K562 (cell line): ENCODE results near the gene IRF5. TPM values are rescaled to one million over a fixed set of nuclear protein-coding genes. Genes with fewer than 3 reads are reported as not detected.

Experiments
- ATAC-seq: fragments of 200-7000 bp; cut with Tn5 transposase; 3 replicates; pipeline ENCODE4 v1.9.1; 2020; ENCODE audit warnings: moderate library complexity
- BruUV-seq: library from RNA; stranded (reverse); fragments of 400-500 nt; replicated peaks from 2 replicates; lab custom pipeline; 2021; lab: Mats Ljungman, UMichigan
- CTCF ChIA-PET: fragments of 300-600 bp; formaldehyde crosslinking; extraction: SDS; loops from one replicate; lab custom pipeline; 2021; ENCODE audit warnings: low intra/inter-chr PET ratio; lab: Yijun Ruan, JAX
- POLR2A ChIA-PET: fragments of 300-600, 350-650 bp; sonication (Branson Sonifier 250); formaldehyde crosslinking; extraction: SDS; loops from one replicate; lab custom pipeline; 2021; ENCODE audit warnings: antibody characterized with exemption, inconsistent platforms; lab: Yijun Ruan, JAX
- DNase-seq, 4 experiments: peaks; one replicate each; pipeline versions ENCODE4 v3.0.0 to v3.0.0-alpha.2; 2011 to 2018; ENCODE audit warnings: low spot score in 3 of 4, mixed read lengths in 3 of 4; ENCODE audit errors: extremely low read depth in 1 of 4
- FAIRE-seq: peaks from 2 replicates; lab custom pipeline; 2011; peaks lifted over from hg19 to GRCh38; lab: Jason Lieb, UNC
- H2AFZ ChIP-seq: 2 replicates; pipeline ENCODE4 v1.6.0; 2011; ENCODE audit warnings: low read depth, low read length, control low read depth, inconsistent platforms
- H3K27ac ChIP-seq: fragments of 200-600 bp; 3 replicates; pipeline ENCODE4 v1.8.0; 2011; ENCODE audit warnings: low read depth, mild to moderate bottlenecking, control low read depth, inconsistent platforms, low read length, moderate library complexity, mixed read lengths; ENCODE audit errors: extremely low read depth
- H3K27me3 ChIP-seq, 2 experiments: fragments of 300-600 bp in 1 of 2; 2 replicates in 1 of 2; 3 replicates in 1 of 2; pipeline versions ENCODE4 v1.6.0 to v1.8.0; 2011; ENCODE audit warnings: inconsistent platforms in 2 of 2, low read length in 2 of 2, mild to moderate bottlenecking in 1 of 2, mixed read lengths in 1 of 2, moderate library complexity in 1 of 2; ENCODE audit not compliant: control insufficient read depth in 2 of 2, insufficient read depth in 2 of 2
- H3K36me3 ChIP-seq: fragments of 300-600 bp; 3 replicates; pipeline ENCODE4 v1.8.0; 2011; ENCODE audit warnings: mild to moderate bottlenecking, low read length, inconsistent platforms; ENCODE audit not compliant: control insufficient read depth, insufficient read depth
- H3K4me1 ChIP-seq, 2 experiments: fragments of 200-600 bp in 1 of 2; replicated peaks in 1 of 2; 2 replicates in 1 of 2; 3 replicates in 1 of 2; pipeline versions ENCODE4 v1.5.1 to v1.8.0; 2011; ENCODE audit warnings: inconsistent platforms in 2 of 2, low read length in 2 of 2, mild to moderate bottlenecking in 1 of 2, mixed read lengths in 1 of 2, moderate library complexity in 1 of 2; ENCODE audit not compliant: control insufficient read depth in 2 of 2, insufficient read depth in 2 of 2
- H3K4me2 ChIP-seq: 2 replicates; pipeline ENCODE4 v1.6.1; 2011; ENCODE audit warnings: low read length, control low read depth, inconsistent platforms, mixed read lengths; ENCODE audit not compliant: insufficient read depth
- H3K4me3 ChIP-seq: fragments of 200-600 bp; sonication (generic), shearing (Covaris generic); 2 replicates; pipeline ENCODE4 v1.5.1; 2016; ENCODE audit warnings: control low read depth, inconsistent platforms
- H3K79me2 ChIP-seq: fragments of 200-600 bp; 3 replicates; pipeline ENCODE4 v1.8.0; 2011; ENCODE audit warnings: low read length, inconsistent platforms; ENCODE audit not compliant: control insufficient read depth, insufficient read depth
- H3K9ac ChIP-seq, 2 experiments: 2 replicates each; pipeline versions ENCODE4 v1.6.0 to v1.6.1; 2011; ENCODE audit warnings: low read depth in 2 of 2, low read length in 2 of 2, control low read depth in 1 of 2, inconsistent platforms in 1 of 2, mild to moderate bottlenecking in 1 of 2, mixed read lengths in 1 of 2; ENCODE audit not compliant: insufficient read depth in 1 of 2
- H3K9me1 ChIP-seq: one replicate; pipeline ENCODE4 v1.6.0; 2011; ENCODE audit warnings: inconsistent platforms, mild to moderate bottlenecking, low read length, moderate library complexity; ENCODE audit not compliant: control insufficient read depth, insufficient read depth
- H3K9me3 ChIP-seq: replicated peaks from 2 replicates; pipeline ENCODE4 v1.5.1; 2011; ENCODE audit warnings: low read depth, low read length, inconsistent platforms; ENCODE audit not compliant: control insufficient read depth, insufficient read depth
- H4K20me1 ChIP-seq: replicated peaks from 2 replicates; pipeline ENCODE4 v1.6.1; 2011; ENCODE audit warnings: low read length, inconsistent platforms, mixed read lengths; ENCODE audit not compliant: control insufficient read depth, insufficient read depth
- LCOR ChIP-seq: sonication (generic); formaldehyde crosslinking; IDR thresholded peaks from 2 replicates; pipeline ENCODE4 v1.8.0; 2022; ENCODE audit warnings: mild to moderate bottlenecking, missing genetic modification reagents
- MAFK ChIP-seq: IDR thresholded peaks from 2 replicates; pipeline ENCODE4 v1.6.1; 2011; ENCODE audit warnings: low read length, improper control_type of control experiment
- NCOA4 ChIP-seq: fragments of 450-650 bp; IDR thresholded peaks from 2 replicates; pipeline ENCODE4 v1.6.1; 2018; ENCODE audit warnings: mild to moderate bottlenecking; ENCODE audit not compliant: partially characterized antibody
- PHB ChIP-seq: fragments of 250-450 bp; sonication (Bioruptor Pico); IDR thresholded peaks from 2 replicates; pipeline ENCODE4 v1.5.0; 2021
- ZBTB7A ChIP-seq: IDR thresholded peaks from 2 replicates; pipeline ENCODE4 v1.6.1; 2011; ENCODE audit warnings: low read depth, mild to moderate bottlenecking, low read length, moderate library complexity, borderline replicate concordance; ENCODE audit not compliant: control insufficient read depth
- ZNF316 ChIP-seq: fragments of 450-650 bp; IDR thresholded peaks from 2 replicates; pipeline ENCODE4 v1.6.1; 2016
- ZNF699 ChIP-seq: fragments of 250-450 bp; sonication (Bioruptor Pico); IDR thresholded peaks from 2 replicates; pipeline ENCODE4 v1.8.0; 2021; ENCODE audit warnings: mild to moderate bottlenecking, moderate library complexity; ENCODE audit not compliant: insufficient replicate concordance
- WGBS: fragments of 100-300 bp; shearing (Covaris generic); methylation state at CpG from one replicate; pipeline ENCODE4 v1.1.6; 2016; ENCODE audit warnings: low coverage, mixed read lengths; ENCODE audit not compliant: insufficient coverage; ENCODE audit errors: missing lambda C conversion rate; 5-methylcytosine and 5-hydroxymethylcytosine counted together
- in situ Hi-C: fragments of 300-500 bp; cut with MboI; formaldehyde crosslinking; loops from 4 replicates; pipeline ENCODE4 v1.15.0; 2018; ENCODE audit warnings: inconsistent platforms, mixed read lengths
- intact Hi-C: fragments of 100-400 bp; cut with micrococcal nuclease; formaldehyde crosslinking; loops from 2 replicates; pipeline ENCODE4 v1.14.2; 2022
- polyA plus RNA-seq, 8 experiments: library from polyadenylated mRNA; depleted of rRNA in 4 of 8; stranded (reverse) in 5 of 8; unstranded in 3 of 8; fragments of >200 nt; fragmentation: Nextera tagmentation in 2 of 8; fragmentation: Illumina TruSeq in 1 of 8; extraction: Ambion mirVana in 2 of 8; extraction: Trizol in 1 of 8; gene quantifications; 2 replicates each; pipeline versions ENCODE4 v1.2.1 to v1.2.3, GENCODE V29; 2011 to 2014; ENCODE audit warnings: inconsistent platforms in 1 of 8, missing spikeins in 1 of 8
- total RNA-seq, 7 experiments: library from RNA; depleted of rRNA in 6 of 7; stranded (reverse); fragments of >200 nt in 6 of 7; fragmentation: Illumina TruSeq in 2 of 7; extraction: Trizol in 2 of 7; gene quantifications; 2 replicates each; pipeline versions ENCODE4 v1.2.1 to v1.2.3, GENCODE V29; 2011 to 2021; ENCODE audit warnings: low replicate concordance in 1 of 7

IRF5 gene
- total and polyA plus RNA-seq, 9 of the 15 experiments (the other 6 are each of a cell fraction or from before 2014, with no cell fraction given), result 0.04 TPM; not detected in 8

- TF ChIP-seq PHB (CRISPR knock-in tag), result no peak
- TF ChIP-seq NCOA4, result no peak
- no peak for TF ChIP-seq ZNF699 (CRISPR knock-in tag)
- TF ChIP-seq MAFK, result peak; percentile 88
These were observed 4.4 kb upstream of the IRF5 start (continued) for GRCh38 chr7:128933180-128933891.

GRCh38 chr7:128934361-128935341, 3.1 kb upstream of the IRF5 start:
- peak overlapping the region in 1 of 2 experiments; percentile 54; a peak in 1 of 4 replicates for H3K9ac ChIP-seq
- POLR2A ChIA-PET, result interaction anchor here (1.1 to 1.7 kb wide), 2 partner anchors 12 to 13 kb away, joined by 4 to 5 read pairs; no protein-coding TSS in a partner anchor
- in situ Hi-C loops, result no loop called here
- H3K27me3 ChIP-seq, result peaks cover 73 to 87% of the 10 kb centered on the region in 2 experiments
- no peak overlapping the region for H3K4me3 ChIP-seq
- H3K4me2 ChIP-seq, result no peak overlapping the region
- 6% methylated on average over 14 of the region's 14 CpGs for WGBS
- no peak overlapping the region for H2AFZ ChIP-seq
- TF ChIP-seq ZBTB7A, result peak; percentile 10; the same call in 1 of the 2 replicates
- peak; percentile 53 for TF ChIP-seq ZNF316
- no peak for TF ChIP-seq LCOR
- FAIRE-seq (no peak), DNase-seq (no peak), ATAC-seq (no peak)
- peaks cover 4% of the 10 kb centered on the region; the same call in 1 of the 2 replicates for H4K20me1 ChIP-seq
- intact Hi-C loops, result no loop called here
- no peaks in the 10 kb centered on the region for H3K9me3 ChIP-seq
- CTCF ChIA-PET, result no interaction called here
- no peaks in the 10 kb centered on the region for H3K9me1 ChIP-seq
- no peaks in the 10 kb centered on the region for H3K36me3 ChIP-seq
- no TSS peak for BruUV-seq
- H3K4me1 ChIP-seq, result peaks cover 0 to 23% of the 10 kb centered on the region in 2 experiments; a peak in 2 of 5 replicates
- H3K27ac ChIP-seq, result no peak overlapping the region
- no peaks in the 10 kb centered on the region for H3K79me2 ChIP-seq
